AG04449 (cell line): ENCODE data around the gene PTBP3.

Experiments
- CTCF ChIA-PET: fragments of 350-600 bp; formaldehyde crosslinking; extraction: SDS; loops from one replicate; lab custom pipeline; 2021; ENCODE audit warnings: antibody characterized with exemption; lab: Yijun Ruan, JAX
- POLR2A ChIA-PET: fragments of 400-600, 350-600 bp; formaldehyde crosslinking; extraction: SDS; loops from one replicate; lab custom pipeline; 2020; ENCODE audit warnings: antibody characterized with exemption, inconsistent platforms; lab: Yijun Ruan, JAX
- DNase-seq: peaks from one replicate; pipeline ENCODE4 v3.0.0-alpha.2; 2010; ENCODE audit warnings: low read depth, low spot score
- H3K4me3 ChIP-seq: 2 replicates; pipeline ENCODE4 v1.5.1; 2011; ENCODE audit warnings: low read depth, mild to moderate bottlenecking, control low read depth, low read length
- TF ChIP-seq, protein P1 (sequence below): IDR thresholded peaks from one replicate; pipeline ENCODE4 v1.5.1; 2011; ENCODE audit warnings: mild to moderate bottlenecking, moderate library complexity, low read length, control low read depth, inconsistent platforms; ENCODE audit not compliant: insufficient read depth; ENCODE audit errors: missing control alignments

The PTBP3 gene

DNA sequence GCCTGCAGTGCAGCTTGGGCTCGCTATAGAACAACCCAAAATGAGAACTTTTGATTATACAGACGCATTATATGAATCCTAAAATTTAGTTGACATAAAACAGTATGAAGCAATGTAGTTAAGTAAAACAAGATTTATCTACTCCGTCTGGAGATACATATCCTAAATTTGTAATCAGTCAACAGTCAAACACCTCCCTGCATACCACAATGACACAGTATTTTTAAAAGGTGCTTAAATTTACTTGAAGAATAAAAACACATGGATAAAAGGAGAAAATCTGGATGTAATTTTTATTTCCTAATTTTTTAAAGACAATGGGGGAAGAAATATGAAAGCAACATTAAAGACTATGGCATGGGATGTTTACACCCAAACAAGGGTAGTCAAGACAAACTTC is 70.8 kb downstream of the PTBP3 start:
- ChIA-PET POLR2A (no interaction called here), CTCF (interaction anchor here (1.5 to 1.8 kb wide), 2 partner anchors 13 to 16 kb away, joined by 5 read pairs; no protein-coding TSS in a partner anchor)
- no peak for DNase-seq
- TF ChIP-seq, protein P1, sequence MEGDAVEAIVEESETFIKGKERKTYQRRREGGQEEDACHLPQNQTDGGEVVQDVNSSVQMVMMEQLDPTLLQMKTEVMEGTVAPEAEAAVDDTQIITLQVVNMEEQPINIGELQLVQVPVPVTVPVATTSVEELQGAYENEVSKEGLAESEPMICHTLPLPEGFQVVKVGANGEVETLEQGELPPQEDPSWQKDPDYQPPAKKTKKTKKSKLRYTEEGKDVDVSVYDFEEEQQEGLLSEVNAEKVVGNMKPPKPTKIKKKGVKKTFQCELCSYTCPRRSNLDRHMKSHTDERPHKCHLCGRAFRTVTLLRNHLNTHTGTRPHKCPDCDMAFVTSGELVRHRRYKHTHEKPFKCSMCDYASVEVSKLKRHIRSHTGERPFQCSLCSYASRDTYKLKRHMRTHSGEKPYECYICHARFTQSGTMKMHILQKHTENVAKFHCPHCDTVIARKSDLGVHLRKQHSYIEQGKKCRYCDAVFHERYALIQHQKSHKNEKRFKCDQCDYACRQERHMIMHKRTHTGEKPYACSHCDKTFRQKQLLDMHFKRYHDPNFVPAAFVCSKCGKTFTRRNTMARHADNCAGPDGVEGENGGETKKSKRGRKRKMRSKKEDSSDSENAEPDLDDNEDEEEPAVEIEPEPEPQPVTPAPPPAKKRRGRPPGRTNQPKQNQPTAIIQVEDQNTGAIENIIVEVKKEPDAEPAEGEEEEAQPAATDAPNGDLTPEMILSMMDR, result no peak
- no peak overlapping the region for H3K4me3 ChIP-seq

DNA sequence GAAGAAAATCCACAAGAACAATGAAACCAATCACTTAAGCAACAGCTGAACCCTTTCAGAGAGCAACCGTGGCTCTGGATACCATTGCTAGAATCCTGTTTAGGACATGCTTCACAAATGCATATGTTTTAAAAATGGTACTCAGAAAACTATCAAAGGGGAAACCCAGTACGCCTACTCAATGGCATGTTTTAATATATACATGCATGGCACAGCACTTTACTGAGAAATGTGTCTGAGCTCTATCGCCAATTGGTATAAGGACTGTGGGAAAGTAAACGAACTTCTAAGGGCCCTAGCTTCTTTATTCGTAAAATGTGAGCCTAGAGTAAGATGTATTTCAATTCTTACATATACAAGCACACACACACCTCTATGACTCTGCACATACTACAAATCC is 72.3 kb downstream of the PTBP3 start:
- ChIA-PET CTCF (interaction anchor here (1.5 to 1.8 kb wide), 2 partner anchors 11 to 17 kb away, joined by 5 read pairs; no protein-coding TSS in a partner anchor), POLR2A (no interaction called here)
- DNase-seq, result no peak
- H3K4me3 ChIP-seq, result no peak overlapping the region
- TF ChIP-seq, protein P1, result no peak

DNA sequence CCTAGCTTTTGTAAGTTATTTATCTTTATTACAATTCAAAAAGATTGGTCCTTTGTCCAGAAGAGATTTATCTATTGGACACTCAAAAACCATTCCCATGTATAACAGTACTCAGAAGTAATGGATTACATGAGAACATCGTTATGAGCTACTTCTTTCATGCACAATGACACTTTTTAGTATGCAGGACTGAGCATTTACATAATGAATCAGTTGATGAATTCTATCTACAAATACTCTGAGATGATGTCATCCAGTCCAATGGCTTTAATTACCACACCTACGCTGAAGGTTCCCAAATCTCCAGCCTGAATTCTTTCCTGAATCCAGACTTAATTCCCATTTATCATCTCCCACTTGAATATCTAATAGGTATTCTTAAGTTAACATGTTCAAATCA is 75.3 kb downstream of the PTBP3 start:
- H3K4me3 ChIP-seq, result no peak overlapping the region
- TF ChIP-seq, protein P1, result no peak
- POLR2A ChIA-PET, result no interaction called here
- CTCF ChIA-PET, result interaction anchor here (0.7 to 1.2 kb wide), 3 partner anchors 8 to 108 kb away, joined by 3 read pairs; no protein-coding TSS in a partner anchor
- DNase-seq, result no peak

DNA sequence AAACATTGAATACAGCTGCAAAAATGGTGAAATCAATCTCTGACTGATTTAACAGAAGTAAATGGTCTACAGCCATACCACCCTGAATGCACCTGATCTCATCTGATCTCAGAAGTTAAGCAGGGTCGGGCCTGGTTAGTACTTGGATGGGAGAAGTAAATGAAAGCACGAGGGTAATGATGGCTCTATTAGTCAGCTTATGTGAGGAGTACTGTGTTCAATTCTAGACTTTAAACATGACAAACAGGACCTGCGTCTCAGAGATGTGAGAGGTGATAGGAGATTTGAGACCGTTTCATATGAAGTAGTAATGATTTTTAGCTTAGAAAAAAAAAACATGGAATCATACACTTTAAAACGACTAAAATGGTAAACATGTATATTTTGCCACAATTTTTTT is 81.2 kb downstream of the PTBP3 start:
- ChIA-PET CTCF (no interaction called here), POLR2A (no interaction called here)
- no peak for DNase-seq
- H3K4me3 ChIP-seq, result no peak overlapping the region
- TF ChIP-seq, protein P1, result no peak

DNA sequence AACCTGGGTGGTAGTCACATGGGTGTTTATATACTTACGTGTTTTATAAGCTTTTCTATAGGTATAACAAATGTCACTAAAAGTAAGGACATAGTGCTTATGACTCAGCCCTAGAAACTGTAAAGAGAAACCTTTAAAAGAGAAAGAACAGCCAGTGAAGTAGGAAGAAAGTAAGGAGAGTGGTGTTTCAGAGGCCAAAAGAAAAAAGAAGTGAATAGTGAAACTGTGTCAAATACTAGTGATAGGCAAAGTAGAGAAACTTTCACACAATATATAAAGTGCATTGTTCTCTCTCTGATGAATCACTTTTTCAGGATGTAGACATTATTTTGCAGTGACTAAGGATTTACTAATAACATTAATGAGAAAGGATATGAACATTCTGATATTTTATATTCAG is 84.1 kb downstream of the PTBP3 start:
- H3K4me3 ChIP-seq, result no peak overlapping the region
- no peak for DNase-seq
- ChIA-PET CTCF (interaction anchor here (1.0 to 1.9 kb wide), 4 partner anchors 9 to 39 kb away, joined by 3 to 5 read pairs (median 4); no protein-coding TSS in a partner anchor), POLR2A (no interaction called here)
- TF ChIP-seq, protein P1, result no peak

DNA sequence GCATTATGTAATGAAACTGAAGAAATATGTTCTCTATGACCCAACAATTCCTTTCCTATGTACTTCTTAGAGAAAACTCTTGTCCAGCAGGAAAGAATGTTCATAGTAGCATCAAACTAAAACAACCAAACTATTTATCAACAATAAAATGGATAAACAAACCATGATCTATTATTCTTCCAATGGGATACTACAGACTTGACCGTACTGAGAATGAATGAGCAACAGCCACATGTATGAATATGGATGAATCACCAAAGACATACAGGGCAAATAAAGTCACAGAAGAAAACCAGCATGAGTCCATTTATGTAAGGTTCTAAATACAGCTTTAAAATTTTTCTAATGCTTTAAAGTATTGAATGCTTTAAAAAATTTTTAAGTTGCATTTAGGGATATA is 84.7 kb downstream of the PTBP3 start:
- no peak for DNase-seq
- no peak overlapping the region for H3K4me3 ChIP-seq
- ChIA-PET CTCF (interaction anchor here (1.0 to 1.9 kb wide), 3 partner anchors 10 to 39 kb away, joined by 3 to 5 read pairs (median 4); no protein-coding TSS in a partner anchor), POLR2A (no interaction called here)
- TF ChIP-seq, protein P1, result no peak
